Trophoblast cell (in vitro differentiated cells and primary cell): ENCODE data around the gene SRRM3.

Experiments used
- DNase-seq, 2 donors: peaks; one replicate each; pipeline ENCODE4 v3.0.0-alpha.2; 2016
- H2AFZ ChIP-seq: 2 replicates; pipeline ENCODE4 v1.6.1; 2013; ENCODE audit warnings: low read length, moderate library complexity, mild to moderate bottlenecking; ENCODE audit not compliant: insufficient read depth, poor library complexity
- H2AK5ac ChIP-seq: 2 replicates; pipeline ENCODE4 v1.6.1; 2013; ENCODE audit warnings: mild to moderate bottlenecking, low read length
- H2BK120ac ChIP-seq: 2 replicates; pipeline ENCODE4 v1.6.1; 2013; ENCODE audit warnings: low read length, mild to moderate bottlenecking, moderate library complexity; ENCODE audit not compliant: insufficient read depth, poor library complexity
- H2BK12ac ChIP-seq: 2 replicates; pipeline ENCODE4 v1.6.1; 2013; ENCODE audit warnings: mild to moderate bottlenecking, low read length, moderate library complexity
- H2BK5ac ChIP-seq: 2 replicates; pipeline ENCODE4 v1.6.1; 2013; ENCODE audit warnings: low read length, low read depth, moderate library complexity, mild to moderate bottlenecking; ENCODE audit not compliant: poor library complexity
- H3K14ac ChIP-seq: 2 replicates; pipeline ENCODE4 v1.6.1; 2013; ENCODE audit warnings: mild to moderate bottlenecking, low read length
- H3K18ac ChIP-seq: 2 replicates; pipeline ENCODE4 v1.6.1; 2013; ENCODE audit warnings: mild to moderate bottlenecking, low read length
- H3K23ac ChIP-seq: 2 replicates; pipeline ENCODE4 v1.6.1; 2013; ENCODE audit warnings: low read length
- H3K27ac ChIP-seq: 2 replicates; pipeline ENCODE4 v1.5.1; 2013; ENCODE audit warnings: low read depth, mild to moderate bottlenecking, inconsistent platforms, low read length, moderate library complexity
- H3K27me3 ChIP-seq: 2 replicates; pipeline ENCODE4 v1.6.1; 2013; ENCODE audit warnings: inconsistent platforms, mild to moderate bottlenecking, low read length, moderate library complexity; ENCODE audit not compliant: insufficient read depth
- H3K36me3 ChIP-seq, 2 experiments: 1 replicate in 1 of 2; 2 replicates in 1 of 2; pipeline ENCODE4 v1.6.1; 2013; ENCODE audit warnings: low read length in 2 of 2, mild to moderate bottlenecking in 2 of 2, moderate library complexity in 1 of 2; ENCODE audit not compliant: insufficient read depth in 2 of 2, control insufficient read depth in 1 of 2
- H3K4ac ChIP-seq: 2 replicates; pipeline ENCODE4 v1.6.1; 2013; ENCODE audit warnings: low read depth, mild to moderate bottlenecking, low read length, moderate library complexity
- H3K4me1 ChIP-seq, 2 experiments: 1 replicate in 1 of 2; 2 replicates in 1 of 2; pipeline ENCODE4 v1.6.1; 2013; ENCODE audit warnings: low read length in 2 of 2, mild to moderate bottlenecking in 2 of 2, moderate library complexity in 1 of 2; ENCODE audit not compliant: insufficient read depth in 2 of 2, control insufficient read depth in 1 of 2
- H3K4me2 ChIP-seq: 2 replicates; pipeline ENCODE4 v1.6.1; 2013; ENCODE audit warnings: inconsistent platforms, mild to moderate bottlenecking, low read length, moderate library complexity
- H3K4me3 ChIP-seq: 2 replicates; pipeline ENCODE4 v1.5.1; 2013; ENCODE audit warnings: mild to moderate bottlenecking, low read depth, low read length, inconsistent platforms
- H3K79me1 ChIP-seq: one replicate; pipeline ENCODE4 v1.6.1; 2013; ENCODE audit warnings: low read length
- H3K79me2 ChIP-seq: 2 replicates; pipeline ENCODE4 v1.6.1; 2013; ENCODE audit warnings: low read length, mild to moderate bottlenecking; ENCODE audit not compliant: control insufficient read depth, insufficient read depth, poor library complexity
- H3K9ac ChIP-seq: 2 replicates; pipeline ENCODE4 v1.6.1; 2013; ENCODE audit warnings: mild to moderate bottlenecking, low read length
- H3K9me3 ChIP-seq: 2 replicates; pipeline ENCODE4 v1.6.1; 2013; ENCODE audit warnings: low read depth, mild to moderate bottlenecking, control low read depth, inconsistent platforms, low read length; ENCODE audit not compliant: insufficient read depth
- H4K12ac ChIP-seq: 2 replicates; pipeline ENCODE4 v1.6.1; 2013; ENCODE audit warnings: low read depth, mild to moderate bottlenecking, low read length, moderate library complexity
- H4K8ac ChIP-seq: 2 replicates; pipeline ENCODE4 v1.6.1; 2013; ENCODE audit warnings: low read depth, mild to moderate bottlenecking, low read length, moderate library complexity
- H4K91ac ChIP-seq: one replicate; pipeline ENCODE4 v1.6.1; 2013; ENCODE audit warnings: low read depth, mild to moderate bottlenecking, low read length, moderate library complexity
- WGBS: extraction: QIAGEN DNeasy Blood & Tissue Kit; methylation state at CpG from one replicate; pipeline ENCODE4 v1.1.7; 2013; ENCODE audit warnings: missing lambda C conversion rate; ENCODE audit not compliant: insufficient read length, insufficient coverage; ENCODE audit errors: extremely low coverage; 5-methylcytosine and 5-hydroxymethylcytosine counted together

Gene SRRM3

DNA sequence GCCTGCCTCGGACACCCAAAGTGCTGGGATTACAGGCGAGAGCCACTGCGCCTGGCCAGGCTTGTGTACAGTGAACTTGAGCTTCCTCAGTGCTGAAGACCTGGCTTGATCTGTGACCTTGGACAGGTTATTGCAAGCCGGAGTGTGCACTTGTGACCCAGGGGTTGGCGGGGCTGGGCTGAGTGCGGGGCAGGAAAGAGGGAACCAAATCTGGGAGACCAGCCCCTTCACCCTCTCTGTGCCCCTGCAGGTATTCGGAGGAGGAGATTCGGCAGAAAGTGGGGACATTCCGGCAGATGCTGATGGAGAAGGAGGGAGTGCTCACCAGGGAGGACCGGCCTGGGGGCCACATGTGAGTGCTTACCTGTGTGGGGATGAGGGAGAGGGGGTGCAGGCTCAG lies 46.2 kb downstream of the SRRM3 start:
- Histone ChIP-seq H3K79me1 (no peaks in the 10 kb centered on the region), H2BK12ac (no peak overlapping the region), H4K12ac (no peak overlapping the region), H4K8ac (no peak overlapping the region), H3K27ac (no peak overlapping the region), H3K4me2 (no peak overlapping the region), H3K4ac (no peak overlapping the region), H3K23ac (no peak overlapping the region), H3K14ac (no peak overlapping the region), H3K27me3 (no peaks in the 10 kb centered on the region), H3K9ac (no peak overlapping the region), H2AK5ac (no peak overlapping the region), H2BK5ac (no peak overlapping the region), H4K91ac (no peak overlapping the region), H3K18ac (no peak overlapping the region), H3K4me1 (peaks cover 0 to 3% of the 10 kb centered on the region in 2 experiments), H3K4me3 (no peak overlapping the region), H2BK120ac (no peak overlapping the region), H3K36me3 (no peaks in the 10 kb centered on the region), H2AFZ (no peak overlapping the region), H3K9me3 (no peaks in the 10 kb centered on the region), H3K79me2 (no peaks in the 10 kb centered on the region)
- no peak for DNase-seq
- WGBS = no CpG with 5 or more reads among the region's 10 CpGs

DNA sequence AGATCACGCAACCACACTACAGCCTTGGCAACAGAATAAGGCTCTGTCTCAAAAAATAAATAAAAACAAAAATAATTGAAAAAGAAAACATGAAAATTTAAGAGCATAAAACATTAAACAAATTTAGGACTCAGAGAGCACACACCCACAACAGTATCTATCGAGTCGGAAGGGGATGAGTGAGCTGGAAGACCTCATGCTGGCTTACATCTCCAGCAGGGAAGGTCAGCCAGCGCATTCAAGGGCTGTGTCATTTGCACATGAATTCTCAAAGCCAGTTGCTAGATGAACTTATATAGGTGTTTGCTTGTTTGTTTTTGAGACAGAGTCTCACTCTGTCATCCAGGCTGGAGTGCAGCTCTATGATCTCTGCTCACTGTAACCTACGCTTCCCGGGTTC lies 50.3 kb downstream of the SRRM3 start:
- Histone ChIP-seq H3K9me3 (no peaks in the 10 kb centered on the region), H3K4me3 (no peak overlapping the region), H3K79me1 (no peaks in the 10 kb centered on the region), H4K91ac (no peak overlapping the region), H2BK120ac (no peak overlapping the region), H3K79me2 (no peaks in the 10 kb centered on the region), H4K12ac (no peak overlapping the region), H3K27ac (no peak overlapping the region), H2AK5ac (no peak overlapping the region), H2BK5ac (no peak overlapping the region), H3K4me2 (no peak overlapping the region), H2BK12ac (no peak overlapping the region), H3K4ac (no peak overlapping the region), H3K14ac (no peak overlapping the region), H3K18ac (no peak overlapping the region), H3K9ac (no peak overlapping the region), H3K23ac (no peak overlapping the region), H2AFZ (no peak overlapping the region), H4K8ac (no peak overlapping the region), H3K27me3 (no peaks in the 10 kb centered on the region), H3K4me1 (peaks cover 0 to 3% of the 10 kb centered on the region in 2 experiments), H3K36me3 (no peaks in the 10 kb centered on the region)
- WGBS = no CpG with 5 or more reads among the region's 6 CpGs
- DNase-seq = no peak

DNA sequence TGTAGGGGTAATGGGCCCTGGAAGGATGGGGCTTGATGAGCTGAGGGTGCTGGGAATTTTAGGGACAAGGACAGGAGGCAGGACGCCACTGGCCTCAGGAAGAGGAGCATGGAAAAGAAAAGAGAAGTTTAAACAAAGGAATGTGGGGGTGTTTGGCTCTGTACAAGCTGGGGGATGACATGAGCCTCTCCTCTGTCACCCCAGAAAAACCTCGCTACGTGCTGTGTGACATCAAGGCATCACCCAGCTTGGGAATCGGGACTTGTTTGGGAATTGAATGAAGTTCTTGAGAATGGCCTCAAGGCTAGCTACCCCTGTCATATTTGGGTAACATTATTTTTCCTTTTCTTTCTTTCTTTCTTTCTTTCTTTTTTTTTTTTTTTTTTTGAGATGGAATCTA lies 53.1 kb downstream of the SRRM3 start:
- no peak overlapping the region for H3K14ac ChIP-seq
- H4K12ac ChIP-seq = no peak overlapping the region
- H4K8ac ChIP-seq = no peak overlapping the region
- no CpG with 5 or more reads among the region's 4 CpGs for WGBS
- peaks cover 2% of the 10 kb centered on the region for H3K79me1 ChIP-seq
- no peak for DNase-seq
- H3K79me2 ChIP-seq = no peaks in the 10 kb centered on the region
- H3K4ac ChIP-seq = no peak overlapping the region
- no peaks in the 10 kb centered on the region for H3K27me3 ChIP-seq
- H3K18ac ChIP-seq = no peak overlapping the region
- no peak overlapping the region for H4K91ac ChIP-seq
- H3K36me3 ChIP-seq = no peaks in the 10 kb centered on the region
- no peak overlapping the region for H3K4me2 ChIP-seq
- no peak overlapping the region for H2BK5ac ChIP-seq
- no peak overlapping the region for H2AFZ ChIP-seq
- no peaks in the 10 kb centered on the region for H3K9me3 ChIP-seq
- peaks cover 3 to 6% of the 10 kb centered on the region in 2 experiments for H3K4me1 ChIP-seq
- H2BK120ac ChIP-seq = no peak overlapping the region
- H2AK5ac ChIP-seq = no peak overlapping the region
- H3K23ac ChIP-seq = no peak overlapping the region
- H3K4me3 ChIP-seq = no peak overlapping the region
- H3K27ac ChIP-seq = no peak overlapping the region
- H2BK12ac ChIP-seq = no peak overlapping the region
- H3K9ac ChIP-seq = no peak overlapping the region

DNA sequence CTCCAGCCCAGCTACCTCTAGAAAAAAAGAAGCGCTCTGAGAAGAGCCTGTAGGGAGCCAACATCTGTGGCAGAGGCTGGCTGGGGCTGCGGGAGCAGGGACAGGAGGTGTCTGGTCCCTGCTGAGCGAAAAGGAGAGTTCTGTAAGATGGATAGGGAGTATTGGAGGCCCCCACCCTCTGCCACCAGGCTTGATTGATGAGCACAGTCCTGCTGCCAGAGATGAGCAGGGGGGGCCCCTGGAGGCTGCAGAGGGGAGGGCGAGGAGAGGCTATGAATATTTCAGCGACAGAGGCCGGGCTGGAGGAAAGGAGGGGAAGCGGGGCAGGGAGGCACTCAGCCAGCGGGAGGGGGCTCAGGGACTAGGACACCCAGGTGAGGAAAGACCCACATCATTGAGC lies 56.3 kb downstream of the SRRM3 start:
- H4K12ac ChIP-seq = no peak overlapping the region
- no peak overlapping the region for H3K4me2 ChIP-seq
- no peak overlapping the region for H2AFZ ChIP-seq
- peaks cover 3% of the 10 kb centered on the region for H3K79me1 ChIP-seq
- H3K14ac ChIP-seq = no peak overlapping the region
- H3K18ac ChIP-seq = no peak overlapping the region
- no peak overlapping the region for H4K91ac ChIP-seq
- no peak overlapping the region for H3K4ac ChIP-seq
- no peak overlapping the region for H3K23ac ChIP-seq
- H3K36me3 ChIP-seq = no peaks in the 10 kb centered on the region
- H2BK120ac ChIP-seq = no peak overlapping the region
- H3K9ac ChIP-seq = no peak overlapping the region
- H3K79me2 ChIP-seq = no peaks in the 10 kb centered on the region
- H2AK5ac ChIP-seq = no peak overlapping the region
- no CpG with 5 or more reads among the region's 8 CpGs for WGBS
- no peaks in the 10 kb centered on the region for H3K9me3 ChIP-seq
- no peaks in the 10 kb centered on the region for H3K27me3 ChIP-seq
- H3K4me1 ChIP-seq = peaks cover 3% of the 10 kb centered on the region in 2 experiments
- H4K8ac ChIP-seq = no peak overlapping the region
- no peak overlapping the region for H3K27ac ChIP-seq
- DNase-seq = no peak
- H2BK12ac ChIP-seq = no peak overlapping the region
- no peak overlapping the region for H2BK5ac ChIP-seq
- H3K4me3 ChIP-seq = no peak overlapping the region
